ENCODE results near the gene NTM. TPM values are rescaled to one million over a fixed set of nuclear protein-coding genes. Genes with fewer than 3 reads are reported as not detected.

Gene NTM
- total RNA-seq, 1 experiment from 2014 or later, result not detected

DNA sequence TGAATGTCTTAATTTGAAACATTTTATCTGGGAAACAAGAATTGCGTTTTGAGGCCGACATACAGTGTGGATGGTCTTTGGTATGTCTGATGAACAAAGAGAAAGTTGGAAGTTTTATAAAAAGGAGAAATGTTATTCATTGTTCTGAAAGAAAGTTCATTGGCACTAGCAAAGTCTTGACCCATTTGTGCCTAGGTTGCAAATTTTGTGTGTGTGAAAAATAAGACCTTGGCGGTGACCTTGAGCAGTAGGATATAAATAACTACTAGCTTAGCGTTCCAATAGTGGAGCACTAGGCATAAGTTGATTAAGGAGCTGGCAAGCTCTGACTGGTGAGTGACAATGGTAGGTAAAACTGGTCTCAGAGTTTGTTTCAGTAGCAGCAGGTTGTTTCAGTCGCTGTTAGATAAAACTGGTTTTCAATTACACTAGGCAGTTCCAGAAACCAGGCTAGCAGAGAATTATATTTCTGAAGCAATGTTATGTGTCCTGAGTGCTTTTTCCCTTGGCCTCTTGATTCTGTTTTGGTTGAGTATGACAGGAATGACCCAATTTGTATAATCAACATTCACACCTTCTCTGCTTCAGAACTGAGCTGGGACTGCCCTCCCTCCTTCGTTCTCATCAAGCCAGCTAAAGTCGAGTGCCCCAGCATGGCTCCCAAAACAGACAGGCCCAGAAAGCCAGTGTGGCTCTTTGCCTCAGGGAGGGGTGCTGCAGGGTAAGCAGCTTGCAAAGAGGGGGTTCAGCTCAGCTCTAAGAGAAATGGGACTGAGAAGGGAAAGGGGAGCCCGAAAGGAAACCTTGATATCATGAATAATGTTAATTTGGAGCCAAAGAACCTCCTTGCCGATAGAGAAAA lies 85.7 kb downstream of the NTM start:
- intact Hi-C loops (cut with micrococcal nuclease), result no loop called here

GRCh38 chr11:131457163-131457562 lies 86.7 kb downstream of the NTM start:
- Histone ChIP-seq H3K79me2 (ENCODE audit: insufficient read depth, low read length) (no peaks in the 10 kb centered on the region), H3K9me2 (ENCODE audit: insufficient read depth) (no peaks in the 10 kb centered on the region), H3K4me1 (ENCODE audit: control insufficient read depth in 1 of 2, insufficient read depth in 2 of 2, low read length in 2 of 2) (no peaks in the 10 kb centered on the region), H4K20me1 (ENCODE audit: insufficient read depth) (no peaks in the 10 kb centered on the region), H3K4me2 (ENCODE audit: low read length) (no peak overlapping the region), H3K27ac (ENCODE audit: low read depth, low read length) (no peak overlapping the region), H3K9me3 (ENCODE audit: control insufficient read depth in 1 of 2, insufficient read depth in 1 of 2, low read depth in 1 of 2, low read length in 2 of 2) (peaks cover 0 to 12% of the 10 kb centered on the region in 2 experiments; a peak in 2 of 4 replicates), H3K4me3 (replicated peaks in 1 of 2; ENCODE audit: low read depth in 1 of 2, low read length in 2 of 2) (no peak overlapping the region), H2AFZ (ENCODE audit: low read depth, low read length, poor library complexity, severe bottlenecking) (no peak overlapping the region), H3K9ac (ENCODE audit: low read length) (no peak overlapping the region), H3K36me3 (ENCODE audit: control insufficient read depth in 1 of 2, insufficient read depth in 2 of 2, low read length in 2 of 2) (no peaks in the 10 kb centered on the region), H3K27me3 (ENCODE audit: insufficient read depth, low read length) (no peaks in the 10 kb centered on the region)
- no peak for DNase-seq (ENCODE audit: low read depth, low spot score)
- TF ChIP-seq EGR1 (IDR thresholded peaks at IDR 0.05; ENCODE audit: low read depth), result no peak
- ChIA-PET CTCF (no interaction called here), RAD21 (ENCODE audit: low non-redundant PET in 1 of 2, low total read pairs in 2 of 2, uncharacterized antibody in 2 of 2, unreplicated experiment in 2 of 2) (no interaction called here), POLR2A (no interaction called here)
- ATAC-seq, result no peak
- intact Hi-C loops (cut with micrococcal nuclease), result no loop called here
- BruUV-seq (replicated peaks), result no TSS peak

More for the DNA sequence above, 85.7 kb downstream of the NTM start:
- no peak for TF ChIP-seq RAD21 (IDR thresholded peaks at IDR 0.05; ENCODE audit: low read depth)
- ATAC-seq, result no peak
- H3K9me2 ChIP-seq (ENCODE audit: insufficient read depth), result no peaks in the 10 kb centered on the region
- no peaks in the 10 kb centered on the region for H3K27me3 ChIP-seq (ENCODE audit: insufficient read depth, low read length)
- no peak overlapping the region for H3K9ac ChIP-seq (ENCODE audit: low read length)
- no peaks in the 10 kb centered on the region for H3K36me3 ChIP-seq (ENCODE audit: control insufficient read depth in 1 of 2, insufficient read depth in 2 of 2, low read length in 2 of 2)
- H3K4me3 ChIP-seq (replicated peaks in 1 of 2; ENCODE audit: low read depth in 1 of 2, low read length in 2 of 2), result no peak overlapping the region
- POLR2A ChIA-PET, result no interaction called here
- no peak overlapping the region for H3K4me2 ChIP-seq (ENCODE audit: low read length)
- DNase-seq (ENCODE audit: low read depth, low spot score), result no peak
- no peak overlapping the region for H3K27ac ChIP-seq (ENCODE audit: low read depth, low read length)
- no peaks in the 10 kb centered on the region for H3K79me2 ChIP-seq (ENCODE audit: insufficient read depth, low read length)
- H3K4me1 ChIP-seq (ENCODE audit: control insufficient read depth in 1 of 2, insufficient read depth in 2 of 2, low read length in 2 of 2), result no peaks in the 10 kb centered on the region
- CTCF ChIA-PET, result no interaction called here
- BruUV-seq (replicated peaks), result no TSS peak
- RAD21 ChIA-PET (ENCODE audit: low non-redundant PET in 1 of 2, low total read pairs in 2 of 2, uncharacterized antibody in 2 of 2, unreplicated experiment in 2 of 2), result no interaction called here
- H4K20me1 ChIP-seq (ENCODE audit: insufficient read depth), result no peaks in the 10 kb centered on the region
- no peak overlapping the region for H2AFZ ChIP-seq (ENCODE audit: low read depth, low read length, poor library complexity, severe bottlenecking)
- peaks cover 0 to 12% of the 10 kb centered on the region in 2 experiments; a peak in 2 of 4 replicates for H3K9me3 ChIP-seq (ENCODE audit: control insufficient read depth in 1 of 2, insufficient read depth in 1 of 2, low read depth in 1 of 2, low read length in 2 of 2)

Data from HCT116 (cell line).